Activated CD8-positive, alpha-beta memory T cell treated with anti-CD3 and anti-CD28 coated beads for 24 hours (primary cell): ENCODE measurements around the gene ACYP1.
A peak's percentile ranks its signal among the peaks of the same experiment; 100 is the strongest.
"Not testable (repeated sequence)": the region's sequence is repeated elsewhere in the genome, so short reads cannot be mapped to it uniquely, and the experiment has no call there.

Source experiments
- DNase-seq: peaks from one replicate; pipeline ENCODE4 v3.0.0-alpha.2; 2020

ACYP1 gene

GRCh38 chr14:75067765-75068164, 3.9 kb upstream of the ACYP1 start:
- not testable (repeated sequence) for DNase-seq

GRCh38 chr14:75067212-75067611, 3.4 kb upstream of the ACYP1 start:
- DNase-seq = no peak

GRCh38 chr14:75066691-75067090, 2.9 kb upstream of the ACYP1 start:
- DNase-seq = no peak

- no peak for DNase-seq
These were observed 362 bp upstream of the ACYP1 start for GRCh38 chr14:75064205-75064567.

GRCh38 chr14:75063013-75063412, 811 bp downstream of the ACYP1 start:
- DNase-seq = no peak

GRCh38 chr14:75060420-75060819, 3.4 kb downstream of the ACYP1 start:
- no peak for DNase-seq

GRCh38 chr14:75059642-75060041, 4.2 kb downstream of the ACYP1 start:
- no peak for DNase-seq

- no peak for DNase-seq
These were observed 9.4 kb downstream of the ACYP1 start for GRCh38 chr14:75054421-75054820.

- no peak for DNase-seq
These were observed 10.2 kb downstream of the ACYP1 start for GRCh38 chr14:75053396-75054291.

- DNase-seq = no peak
These were observed 12.3 kb downstream of the ACYP1 start for GRCh38 chr14:75051556-75051899.

- peak; percentile 91 for DNase-seq
These were observed 12.8 kb downstream of the ACYP1 start, which contains the start of gene MLH3 for GRCh38 chr14:75050852-75051555. Gene MLH3, minus strand, starts transcription at chr14:75051467. Its CDS starts 1,812 bp downstream, at chr14:75049655.

GRCh38 chr14:75049731-75050201, 14.1 kb downstream of the ACYP1 start:
- DNase-seq = no peak

- no peak for DNase-seq
These were observed 14.7 kb downstream of the ACYP1 start for GRCh38 chr14:75049136-75049535.

GRCh38 chr14:75048101-75048500, 15.7 kb downstream of the ACYP1 start:
- DNase-seq = no peak

- no peak for DNase-seq
These were observed 16.3 kb downstream of the ACYP1 start for GRCh38 chr14:75047506-75047905.

- DNase-seq = no peak
These were observed 16.9 kb downstream of the ACYP1 start for GRCh38 chr14:75046899-75047298.

- no peak for DNase-seq
These were observed 17.5 kb downstream of the ACYP1 start for GRCh38 chr14:75046275-75046674.

GRCh38 chr14:75044752-75045151, 19.1 kb downstream of the ACYP1 start:
- DNase-seq = no peak

- no peak for DNase-seq
These were observed 19.5 kb downstream of the ACYP1 start for GRCh38 chr14:75044322-75044721.

- no peak for DNase-seq
These were observed 21.8 kb downstream of the ACYP1 start for GRCh38 chr14:75042035-75042434.

- DNase-seq = no peak
These were observed 22.2 kb downstream of the ACYP1 start for GRCh38 chr14:75041613-75042012.

GRCh38 chr14:75040959-75041358, 22.9 kb downstream of the ACYP1 start:
- DNase-seq = no peak

- DNase-seq = no peak
These were observed 23.3 kb downstream of the ACYP1 start for GRCh38 chr14:75040507-75040906.

GRCh38 chr14:75032939-75033338, 30.9 kb downstream of the ACYP1 start:
- DNase-seq = no peak
